Subcutaneous abdominal adipose tissue (tissue), 5 donors: ENCODE measurements around the gene NKD2.
A peak's percentile ranks its signal among the peaks of the same experiment; 100 is the strongest.

Experiments
- H3K27ac ChIP-seq: one replicate; pipeline ENCODE4 v1.7.0; 2013; ENCODE audit warnings: low read depth, mild to moderate bottlenecking, inconsistent platforms, low read length, moderate library complexity
- H3K27me3 ChIP-seq, 5 donors: one replicate each; pipeline ENCODE4 v1.7.0; 2013; ENCODE audit warnings: low read length in 5 of 5, inconsistent platforms in 1 of 5; ENCODE audit not compliant: control insufficient read depth in 5 of 5, insufficient read depth in 4 of 5
- H3K36me3 ChIP-seq, 5 donors: one replicate each; pipeline ENCODE4 v1.7.0; 2013; ENCODE audit warnings: low read length in 5 of 5; ENCODE audit not compliant: control insufficient read depth in 5 of 5, insufficient read depth in 5 of 5
- H3K4me1 ChIP-seq, 5 donors: one replicate each; pipeline ENCODE4 v1.7.0; 2013; ENCODE audit warnings: low read length in 5 of 5, mild to moderate bottlenecking in 3 of 5, moderate library complexity in 1 of 5; ENCODE audit not compliant: control insufficient read depth in 5 of 5, insufficient read depth in 5 of 5
- H3K4me3 ChIP-seq, 5 donors: one replicate each; pipeline ENCODE4 v1.7.0; 2013; ENCODE audit warnings: low read length in 5 of 5, low read depth in 1 of 5
- H3K9ac ChIP-seq, 5 donors: one replicate each; pipeline ENCODE4 v1.7.0; 2013; ENCODE audit warnings: low read length in 5 of 5, mild to moderate bottlenecking in 4 of 5, moderate library complexity in 3 of 5
- H3K9me3 ChIP-seq, 5 donors: one replicate each; pipeline ENCODE4 v1.7.0; 2013; ENCODE audit warnings: low read length in 5 of 5; ENCODE audit not compliant: control insufficient read depth in 5 of 5
- donor health status: healthy.
- donor health status: healthy.
- donor health status: healthy.
- donor health status: healthy.
- donor health status: healthy.

NKD2 gene, protein sequence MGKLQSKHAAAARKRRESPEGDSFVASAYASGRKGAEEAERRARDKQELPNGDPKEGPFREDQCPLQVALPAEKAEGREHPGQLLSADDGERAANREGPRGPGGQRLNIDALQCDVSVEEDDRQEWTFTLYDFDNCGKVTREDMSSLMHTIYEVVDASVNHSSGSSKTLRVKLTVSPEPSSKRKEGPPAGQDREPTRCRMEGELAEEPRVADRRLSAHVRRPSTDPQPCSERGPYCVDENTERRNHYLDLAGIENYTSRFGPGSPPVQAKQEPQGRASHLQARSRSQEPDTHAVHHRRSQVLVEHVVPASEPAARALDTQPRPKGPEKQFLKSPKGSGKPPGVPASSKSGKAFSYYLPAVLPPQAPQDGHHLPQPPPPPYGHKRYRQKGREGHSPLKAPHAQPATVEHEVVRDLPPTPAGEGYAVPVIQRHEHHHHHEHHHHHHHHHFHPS

DNA sequence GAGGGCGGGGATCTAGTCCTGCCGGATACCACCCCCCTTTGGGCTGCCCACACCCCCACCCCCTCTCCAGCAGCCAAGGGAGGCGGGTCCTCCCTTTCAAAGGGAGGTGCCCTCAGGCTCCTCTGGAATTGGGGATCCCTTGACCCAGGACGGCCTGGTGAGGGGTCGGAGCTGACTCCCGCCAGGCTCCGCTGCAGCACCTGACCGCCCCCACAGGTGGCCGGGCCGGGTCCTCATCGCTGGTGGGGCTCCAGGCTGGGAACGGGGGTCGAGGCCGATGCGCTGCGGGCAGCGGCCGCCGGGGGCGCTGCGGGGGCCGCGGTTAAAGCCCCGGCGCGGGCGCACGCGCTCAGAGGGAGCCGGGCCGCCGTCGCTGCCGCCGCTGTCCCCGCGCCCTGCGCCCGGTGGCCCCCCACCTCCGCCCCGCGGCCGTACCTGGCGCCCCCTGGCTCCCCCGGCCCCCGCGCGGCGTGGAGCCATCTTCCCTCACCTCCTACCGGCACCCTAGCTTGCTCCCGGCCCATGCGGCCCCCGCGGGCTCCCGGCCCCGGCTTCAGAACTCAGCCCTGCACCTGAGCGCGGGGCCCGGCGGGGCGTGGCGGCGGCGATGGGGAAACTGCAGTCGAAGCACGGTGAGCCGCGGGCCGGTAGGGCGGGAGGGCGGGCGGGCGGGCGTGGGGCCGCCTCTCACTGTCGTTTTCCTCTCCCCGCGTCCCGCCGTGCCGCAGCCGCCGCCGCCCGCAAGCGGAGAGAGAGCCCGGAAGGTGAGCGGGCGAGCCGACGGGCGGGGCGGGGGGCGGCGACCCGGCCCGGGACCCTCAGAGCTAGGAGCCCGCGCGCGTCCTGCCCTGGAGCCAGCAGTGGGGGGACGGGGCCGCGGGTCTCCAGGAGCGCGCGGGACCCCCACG lies at the start of gene NKD2:
Gene NKD2 (plus strand): TSS at position 352 of the 908 bp plus-strand sequence. CDS start 256 bp downstream, at position 608.
- Histone ChIP-seq H3K36me3 (no peaks in the 10 kb centered on the region), H3K4me1 (peaks cover 5 to 50% (median 41%) of the 10 kb centered on the region in 5 donors), H3K9me3 (no peaks in the 10 kb centered on the region), H3K4me3 (peak within 1 kb of the TSS in 3 of 5 donors; percentile 19 to 55 (median 36)), H3K27me3 (peaks cover 26 to 35% (median 31%) of the 10 kb centered on the region in 5 donors), H3K9ac (no peak within 1 kb of the TSS), H3K27ac (no peak within 1 kb of the TSS)

DNA sequence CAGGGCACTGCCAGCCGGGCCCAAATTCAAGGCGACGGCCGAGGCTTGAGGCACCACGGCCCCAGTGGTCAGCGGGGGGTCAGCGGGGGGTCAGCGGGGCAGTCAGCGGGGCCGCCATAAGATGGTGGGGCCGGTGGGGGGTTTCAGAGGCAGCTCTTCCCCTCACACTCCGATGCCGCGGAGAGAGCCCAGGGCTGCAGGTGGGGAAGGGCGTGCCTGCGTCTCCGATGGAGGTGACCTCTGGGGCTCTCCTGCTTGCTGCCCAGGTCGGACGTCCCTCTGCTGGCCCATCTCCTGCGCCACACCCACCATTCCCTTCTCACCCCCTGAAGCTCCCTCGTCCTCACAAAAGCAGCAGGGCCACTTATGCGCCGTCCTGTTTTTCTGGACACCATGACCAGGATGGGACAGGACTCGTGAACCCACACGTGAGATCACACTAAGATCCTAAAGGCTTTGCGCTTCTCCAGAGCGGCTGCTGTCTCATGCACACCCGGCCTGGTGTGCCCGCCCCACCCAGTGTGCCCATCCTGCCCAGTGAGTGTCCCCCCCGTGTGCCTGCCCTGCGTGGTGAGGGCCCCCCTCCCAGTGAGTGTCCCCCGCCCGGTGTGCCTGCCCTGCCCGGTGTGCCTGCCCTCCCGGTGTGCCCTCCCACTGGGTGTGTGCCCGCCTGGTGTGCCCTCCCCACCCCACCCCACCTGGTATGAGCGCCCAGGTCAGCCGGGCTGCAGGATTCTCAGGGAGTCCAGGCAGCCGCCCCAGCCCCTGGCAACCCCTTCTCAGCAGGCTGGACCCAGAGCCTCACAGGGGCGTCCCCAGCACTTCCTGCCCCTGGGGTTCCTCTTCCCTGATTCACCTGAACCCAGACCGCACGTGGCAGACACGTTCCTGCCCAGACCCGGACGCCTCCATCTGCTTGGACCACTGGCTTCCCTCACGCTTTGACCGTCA lies 48.7 kb upstream of the NKD2 start:
- no peak overlapping the region for H3K27ac ChIP-seq
- peaks cover 23 to 45% (median 35%) of the 10 kb centered on the region in 5 donors for H3K27me3 ChIP-seq
- H3K4me1 ChIP-seq, result peaks cover 2 to 42% (median 34%) of the 10 kb centered on the region in 5 donors
- no peaks in the 10 kb centered on the region for H3K36me3 ChIP-seq
- H3K9me3 ChIP-seq, result no peaks in the 10 kb centered on the region
- H3K9ac ChIP-seq, result no peak overlapping the region
- no peak overlapping the region for H3K4me3 ChIP-seq

DNA sequence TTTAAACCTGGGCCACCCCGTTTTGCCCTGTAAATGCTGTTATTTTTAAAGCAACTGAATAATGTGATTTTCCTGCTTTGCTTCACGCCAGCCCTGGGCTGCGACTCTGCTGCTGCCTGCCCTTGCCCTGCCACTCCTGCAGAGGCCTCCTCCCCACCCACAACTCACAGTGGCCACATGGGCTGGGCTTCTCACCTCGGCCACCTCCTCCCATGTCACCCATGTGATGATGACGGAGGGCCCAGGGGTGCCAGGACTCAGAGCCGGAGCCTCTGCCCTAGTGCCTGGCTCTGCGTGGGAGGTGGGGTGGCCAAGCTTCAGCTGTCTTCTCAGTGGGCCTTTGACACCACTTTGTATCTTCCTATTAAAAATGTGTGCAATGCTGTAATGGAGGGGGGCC lies 48.1 kb upstream of the NKD2 start:
- no peak overlapping the region for H3K4me3 ChIP-seq
- no peaks in the 10 kb centered on the region for H3K36me3 ChIP-seq
- no peak overlapping the region for H3K9ac ChIP-seq
- no peak overlapping the region for H3K27ac ChIP-seq
- H3K4me1 ChIP-seq, result peaks cover 2 to 45% (median 36%) of the 10 kb centered on the region in 5 donors
- no peaks in the 10 kb centered on the region for H3K9me3 ChIP-seq
- peaks cover 29 to 50% (median 42%) of the 10 kb centered on the region in 5 donors for H3K27me3 ChIP-seq

DNA sequence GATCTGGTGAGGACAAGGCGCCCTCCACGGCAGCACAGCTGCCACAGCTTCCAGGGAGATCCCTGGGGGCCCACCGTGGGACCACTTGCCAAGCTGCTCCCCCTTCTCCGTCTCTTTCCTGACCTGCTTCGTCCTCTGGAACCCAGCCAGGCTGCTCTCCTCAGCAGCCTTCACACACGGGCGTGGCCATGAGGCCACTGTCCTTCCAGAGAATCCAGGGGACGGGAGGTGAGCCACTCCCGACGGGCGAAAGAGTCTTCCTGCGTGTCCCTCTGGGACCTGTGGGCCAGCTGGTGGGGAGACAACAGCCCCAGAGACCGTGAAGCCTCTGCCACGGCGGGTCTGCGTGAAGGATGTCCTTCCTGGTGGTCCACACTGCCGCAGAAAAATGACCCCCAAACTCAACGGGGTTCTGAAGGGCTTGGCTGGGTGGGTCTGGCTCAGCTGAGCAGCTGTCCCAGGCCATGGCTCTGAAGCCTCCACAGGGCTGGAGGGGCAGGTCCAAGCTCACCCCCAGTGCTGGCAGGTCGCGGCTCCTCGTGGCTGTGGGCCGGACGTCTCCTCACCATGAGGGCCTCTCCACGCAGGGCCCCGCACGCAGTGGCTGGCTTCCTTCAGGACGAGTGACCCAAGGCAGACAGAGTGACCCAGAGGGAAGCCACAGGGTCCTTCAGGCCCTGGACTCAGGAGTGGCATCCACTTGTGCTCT lies 47.4 kb upstream of the NKD2 start:
- peaks cover 31 to 54% (median 42%) of the 10 kb centered on the region in 5 donors for H3K27me3 ChIP-seq
- no peak overlapping the region for H3K9ac ChIP-seq
- H3K4me3 ChIP-seq, result no peak overlapping the region
- no peaks in the 10 kb centered on the region for H3K9me3 ChIP-seq
- H3K36me3 ChIP-seq, result no peaks in the 10 kb centered on the region
- H3K27ac ChIP-seq, result no peak overlapping the region
- peaks cover 2 to 42% (median 35%) of the 10 kb centered on the region in 5 donors for H3K4me1 ChIP-seq

DNA sequence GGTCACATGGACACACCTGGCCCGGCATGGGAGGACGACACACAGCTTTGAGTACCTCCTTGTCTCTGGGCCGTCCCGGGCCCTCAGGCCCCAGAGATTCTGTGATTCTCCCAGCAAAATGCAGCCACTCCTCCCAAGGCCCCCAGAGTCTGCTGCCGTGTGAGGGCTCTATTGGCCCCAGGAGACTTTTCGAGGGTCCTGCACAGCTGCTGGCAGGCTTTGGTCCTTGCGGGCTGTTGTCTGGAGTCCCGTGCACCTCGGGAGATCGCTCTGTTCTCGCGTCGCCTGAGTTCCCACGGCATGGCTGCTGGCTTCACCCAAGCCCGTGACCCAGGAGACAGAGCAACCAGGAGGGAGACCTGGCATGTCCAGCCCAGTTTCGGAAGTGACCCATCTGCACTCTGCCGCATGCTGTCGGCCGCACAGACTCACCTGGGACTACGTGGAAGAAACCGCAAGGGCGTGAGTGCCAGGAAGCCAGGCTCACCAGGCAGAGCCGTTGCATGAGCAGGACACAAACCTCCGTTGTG lies 46.8 kb upstream of the NKD2 start:
- no peak overlapping the region for H3K27ac ChIP-seq
- H3K27me3 ChIP-seq, result peaks cover 35 to 58% (median 45%) of the 10 kb centered on the region in 5 donors
- peaks cover 2 to 36% (median 29%) of the 10 kb centered on the region in 5 donors for H3K4me1 ChIP-seq

DNA sequence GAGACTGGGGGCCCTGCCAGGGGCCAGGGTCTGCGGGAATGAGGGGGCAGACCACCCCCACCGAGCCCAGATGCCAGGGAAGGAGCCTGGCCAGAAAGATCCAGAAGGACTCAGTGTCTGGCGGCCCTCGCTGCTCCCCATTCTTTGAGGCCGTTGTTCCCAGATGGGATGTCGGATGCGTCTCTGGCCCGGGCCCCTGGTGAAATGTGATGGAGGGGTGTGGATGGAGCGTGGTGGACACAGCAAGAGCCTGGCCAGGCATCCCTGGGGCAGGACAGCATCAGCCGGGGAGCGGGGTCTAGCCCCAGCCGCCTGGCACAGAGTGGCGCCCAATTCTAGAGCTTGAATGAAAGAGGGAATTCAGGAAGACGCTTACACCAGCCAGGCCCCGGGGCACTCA lies 46.2 kb upstream of the NKD2 start:
- Histone ChIP-seq H3K9me3 (no peaks in the 10 kb centered on the region), H3K36me3 (no peaks in the 10 kb centered on the region), H3K27ac (no peak overlapping the region), H3K9ac (no peak overlapping the region), H3K27me3 (peaks cover 40 to 60% (median 50%) of the 10 kb centered on the region in 5 donors), H3K4me3 (no peak overlapping the region), H3K4me1 (peaks cover 2 to 29% (median 23%) of the 10 kb centered on the region in 5 donors)

More for the DNA sequence above, 46.8 kb upstream of the NKD2 start:
- H3K9me3 ChIP-seq, result no peaks in the 10 kb centered on the region
- no peak overlapping the region for H3K4me3 ChIP-seq
- no peak overlapping the region for H3K9ac ChIP-seq
- no peaks in the 10 kb centered on the region for H3K36me3 ChIP-seq

DNA sequence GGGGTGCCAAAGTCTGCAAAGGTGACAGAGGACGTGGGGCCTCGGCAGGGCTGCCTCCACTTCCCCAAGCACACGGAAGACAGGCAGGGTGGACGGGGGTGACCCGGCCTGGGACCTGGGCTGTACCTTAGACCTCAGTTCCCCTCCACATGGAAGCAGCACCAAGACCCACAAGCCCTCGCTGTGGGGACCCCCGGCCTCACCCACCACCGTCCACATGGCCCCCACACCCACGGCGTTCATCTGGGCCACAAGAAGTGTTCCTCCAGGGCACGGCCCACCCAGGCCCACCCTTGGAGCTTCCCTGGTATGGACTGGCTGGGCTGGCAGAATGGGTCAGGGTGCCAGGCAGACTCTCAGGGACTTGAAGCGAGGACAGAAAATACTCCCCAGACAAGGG lies 45.8 kb upstream of the NKD2 start:
- Histone ChIP-seq H3K36me3 (no peaks in the 10 kb centered on the region), H3K4me3 (no peak overlapping the region), H3K9me3 (no peaks in the 10 kb centered on the region), H3K27me3 (peaks cover 40 to 60% (median 48%) of the 10 kb centered on the region in 5 donors), H3K4me1 (peaks cover 0 to 25% (median 18%) of the 10 kb centered on the region in 5 donors), H3K9ac (no peak overlapping the region), H3K27ac (no peak overlapping the region)

DNA sequence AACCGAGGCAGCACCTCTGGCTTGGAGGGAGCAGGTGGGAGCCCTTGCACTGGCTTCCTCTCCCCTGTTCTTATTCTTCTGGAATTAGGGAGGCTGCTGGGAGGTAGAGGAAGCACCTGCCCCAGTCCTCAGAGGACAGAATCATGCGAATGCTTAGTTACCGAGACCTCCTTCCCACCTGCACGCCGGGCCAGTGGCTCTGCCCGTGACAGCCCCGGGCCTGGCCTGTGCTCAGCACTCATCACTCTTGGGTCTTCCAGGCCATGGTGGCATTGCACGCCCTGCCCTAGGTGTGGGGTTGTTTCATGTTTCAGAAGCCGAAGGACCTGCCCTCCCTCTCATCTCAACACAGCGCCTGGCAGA lies 45.3 kb upstream of the NKD2 start:
- Histone ChIP-seq H3K9me3 (no peaks in the 10 kb centered on the region), H3K4me1 (peaks cover 0 to 22% (median 18%) of the 10 kb centered on the region in 5 donors), H3K36me3 (no peaks in the 10 kb centered on the region), H3K27ac (no peak overlapping the region), H3K27me3 (peaks cover 40 to 61% (median 51%) of the 10 kb centered on the region in 5 donors), H3K4me3 (no peak overlapping the region), H3K9ac (no peak overlapping the region)
